Mesenteric fat pad (tissue), 1 donor: Measurements from ENCODE around the gene FKBP15. TPM values are rescaled to one million over a fixed set of nuclear protein-coding genes. Genes with fewer than 3 reads are reported as not detected.
"Not testable (repeated sequence)": the region's sequence is repeated elsewhere in the genome, so short reads cannot be mapped to it uniquely, and the experiment has no call there.

Experiments
- DNase-seq: peaks from one replicate; pipeline ENCODE4 v3.0.0-alpha.2; 2020; ENCODE audit warnings: low spot score
- long read RNA-seq: library from polyadenylated mRNA; unstranded; transcript quantifications from one replicate; pipeline ENCODE4 v2.0.0, GENCODE V29; 2020
- total RNA-seq: library from RNA; stranded (reverse); fragmentation: NEBNext Ultra II Directional; extraction: Animal tissue kit (Norgen Biotek cat#: 25700); gene quantifications from one replicate; pipeline ENCODE4 v1.2.1, GENCODE V29; 2021
- donor health status: DM: yes; HTN: yes; CAD: no.

Gene FKBP15, protein sequence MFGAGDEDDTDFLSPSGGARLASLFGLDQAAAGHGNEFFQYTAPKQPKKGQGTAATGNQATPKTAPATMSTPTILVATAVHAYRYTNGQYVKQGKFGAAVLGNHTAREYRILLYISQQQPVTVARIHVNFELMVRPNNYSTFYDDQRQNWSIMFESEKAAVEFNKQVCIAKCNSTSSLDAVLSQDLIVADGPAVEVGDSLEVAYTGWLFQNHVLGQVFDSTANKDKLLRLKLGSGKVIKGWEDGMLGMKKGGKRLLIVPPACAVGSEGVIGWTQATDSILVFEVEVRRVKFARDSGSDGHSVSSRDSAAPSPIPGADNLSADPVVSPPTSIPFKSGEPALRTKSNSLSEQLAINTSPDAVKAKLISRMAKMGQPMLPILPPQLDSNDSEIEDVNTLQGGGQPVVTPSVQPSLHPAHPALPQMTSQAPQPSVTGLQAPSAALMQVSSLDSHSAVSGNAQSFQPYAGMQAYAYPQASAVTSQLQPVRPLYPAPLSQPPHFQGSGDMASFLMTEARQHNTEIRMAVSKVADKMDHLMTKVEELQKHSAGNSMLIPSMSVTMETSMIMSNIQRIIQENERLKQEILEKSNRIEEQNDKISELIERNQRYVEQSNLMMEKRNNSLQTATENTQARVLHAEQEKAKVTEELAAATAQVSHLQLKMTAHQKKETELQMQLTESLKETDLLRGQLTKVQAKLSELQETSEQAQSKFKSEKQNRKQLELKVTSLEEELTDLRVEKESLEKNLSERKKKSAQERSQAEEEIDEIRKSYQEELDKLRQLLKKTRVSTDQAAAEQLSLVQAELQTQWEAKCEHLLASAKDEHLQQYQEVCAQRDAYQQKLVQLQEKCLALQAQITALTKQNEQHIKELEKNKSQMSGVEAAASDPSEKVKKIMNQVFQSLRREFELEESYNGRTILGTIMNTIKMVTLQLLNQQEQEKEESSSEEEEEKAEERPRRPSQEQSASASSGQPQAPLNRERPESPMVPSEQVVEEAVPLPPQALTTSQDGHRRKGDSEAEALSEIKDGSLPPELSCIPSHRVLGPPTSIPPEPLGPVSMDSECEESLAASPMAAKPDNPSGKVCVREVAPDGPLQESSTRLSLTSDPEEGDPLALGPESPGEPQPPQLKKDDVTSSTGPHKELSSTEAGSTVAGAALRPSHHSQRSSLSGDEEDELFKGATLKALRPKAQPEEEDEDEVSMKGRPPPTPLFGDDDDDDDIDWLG
- 37.3 TPM for total RNA-seq
- long read RNA-seq, full-length matches to known transcripts = 1 of 86 reads
- long read RNA-seq, partial matches to known transcripts = 67 of 86 reads
- long read RNA-seq, other reads (novel, unspliced or antisense) = 18 of 86 reads

DNA sequence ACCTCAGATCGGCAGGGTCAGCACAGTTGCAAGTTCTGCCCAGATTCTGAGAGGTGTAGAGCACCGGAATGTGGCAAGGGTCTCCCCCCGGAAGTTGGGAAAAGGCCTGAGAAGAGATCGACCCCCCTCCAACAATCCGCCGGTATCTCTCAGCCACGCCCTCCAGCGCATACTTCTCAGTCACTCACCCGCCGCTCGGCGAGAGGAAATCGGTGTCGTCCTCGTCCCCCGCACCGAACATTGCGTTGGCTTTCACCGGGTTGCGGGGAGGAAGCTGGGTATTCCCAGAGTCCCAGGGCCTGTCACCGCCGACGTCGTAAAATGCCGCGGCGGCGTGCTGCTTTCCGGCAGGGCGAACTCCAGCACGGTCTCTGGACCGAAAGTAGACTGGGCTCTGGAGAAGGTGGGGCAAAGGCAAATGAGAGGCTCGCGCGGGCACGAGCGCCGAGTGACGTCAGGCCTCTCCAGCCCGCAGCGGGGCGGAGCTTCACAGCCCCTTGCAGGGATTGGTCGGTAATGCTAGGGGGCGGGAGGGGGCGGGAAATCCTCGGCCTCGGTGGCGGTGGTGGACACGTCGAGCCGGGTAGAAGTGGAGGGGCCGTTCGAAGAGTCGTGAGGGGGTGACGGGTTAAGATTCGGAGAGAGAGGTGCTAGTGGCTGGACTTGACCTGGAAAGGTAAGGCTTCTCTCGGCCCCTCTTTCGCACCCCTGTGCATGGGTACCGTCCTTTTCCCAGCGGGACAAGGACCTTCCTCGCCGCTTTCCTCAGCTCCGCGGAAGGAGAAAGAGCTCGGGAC is at the start of gene FKBP15, which contains the start of gene SLC31A1:
FKBP15 (minus strand) TSS at position 275 of the 797 bp plus-strand sequence; CDS start at position 241, 34 bp downstream.
SLC31A1 (plus strand) TSS at position 542 of the 797 bp plus-strand sequence. CDS start 34,605 bp downstream, outside the sequence.
- peak; percentile 99 for DNase-seq

DNA sequence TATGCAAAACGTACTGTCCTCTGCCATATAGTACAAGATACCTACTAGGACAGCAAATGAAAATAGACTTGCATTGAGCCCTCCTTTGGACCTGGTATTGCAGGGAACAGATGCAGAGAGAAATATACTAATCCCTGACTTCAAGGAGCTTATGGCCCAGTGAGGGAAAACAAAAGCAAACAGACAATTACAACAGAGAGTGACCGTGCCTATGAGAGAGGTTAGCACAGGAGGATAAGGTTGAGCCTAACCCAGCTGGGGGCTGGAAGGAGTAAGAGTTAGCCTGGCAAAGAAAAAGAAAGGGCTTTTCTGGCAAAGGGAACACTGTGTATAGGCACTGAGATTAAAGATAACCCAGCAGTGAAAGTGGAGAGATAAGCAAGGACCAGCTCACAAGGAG is 48.8 kb upstream of the FKBP15 start:
- no peak for DNase-seq

DNA sequence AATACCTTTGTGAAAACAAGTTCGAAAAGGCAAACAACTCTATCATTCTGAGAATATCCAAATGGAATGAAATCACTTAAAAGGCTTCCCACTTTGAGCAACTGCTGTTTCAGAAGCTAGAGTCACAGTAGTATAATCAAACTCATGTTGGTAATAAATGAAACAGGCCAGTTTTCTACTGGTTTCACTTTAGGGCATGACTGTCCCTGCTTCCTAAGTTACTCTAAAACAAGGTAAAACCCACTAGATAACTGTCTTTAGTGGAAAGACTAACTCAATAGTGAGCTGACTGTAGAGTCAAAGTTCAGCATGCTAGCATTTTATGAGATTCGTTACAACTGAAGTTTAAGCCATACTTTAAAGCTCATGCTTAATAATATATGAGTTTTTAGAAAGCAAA is 48.3 kb upstream of the FKBP15 start:
- no peak for DNase-seq

DNA sequence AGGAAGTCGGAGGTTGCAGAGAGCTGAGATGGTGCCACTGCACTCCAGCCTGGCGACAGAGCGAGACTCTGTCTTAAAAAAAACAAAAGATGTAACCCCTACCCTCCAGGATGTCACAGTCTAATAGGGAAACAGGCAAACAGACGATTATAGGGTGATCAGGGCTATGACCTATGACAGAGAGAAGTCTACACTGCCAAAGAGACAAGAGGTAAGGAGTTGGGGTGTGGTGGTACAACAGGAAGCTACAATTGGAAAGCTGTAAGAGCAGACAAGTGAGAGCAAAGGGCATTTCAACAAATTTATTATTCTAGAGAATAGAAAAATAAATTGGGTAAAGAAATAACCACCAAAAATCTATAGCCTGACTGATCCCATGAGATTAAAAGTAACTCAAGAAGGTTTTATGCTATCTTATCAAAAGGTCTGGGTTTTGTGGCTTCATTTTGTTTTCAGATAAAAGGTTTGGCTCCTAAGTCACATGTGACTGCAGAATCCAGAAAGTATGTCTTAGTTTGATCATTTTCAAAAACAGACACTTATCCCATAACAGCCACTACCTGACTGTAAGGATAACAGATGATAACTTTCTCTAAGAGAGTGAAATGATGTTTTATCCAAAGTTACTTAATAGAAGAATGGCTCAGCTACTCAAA is 47.0 kb upstream of the FKBP15 start:
- no peak for DNase-seq

DNA sequence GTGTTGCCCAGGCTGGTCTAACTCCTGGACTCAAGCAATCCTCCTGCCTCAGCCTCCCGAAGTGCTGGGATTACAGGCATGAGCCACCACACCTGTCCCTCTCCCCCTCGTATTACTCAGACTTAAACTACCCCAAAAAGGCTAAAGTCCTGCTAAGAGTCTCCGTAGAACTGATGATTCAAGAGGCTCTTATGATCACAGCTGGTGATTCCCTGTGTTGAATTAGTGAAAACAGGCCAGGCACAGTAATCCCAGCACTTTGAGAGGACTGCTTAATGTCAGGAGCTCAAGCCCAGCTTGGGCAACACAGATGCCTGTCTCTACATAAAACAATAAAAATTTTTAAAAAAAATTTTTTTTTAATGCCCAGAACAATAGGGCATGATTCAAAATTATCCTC is 45.1 kb upstream of the FKBP15 start:
- DNase-seq = no peak

DNA sequence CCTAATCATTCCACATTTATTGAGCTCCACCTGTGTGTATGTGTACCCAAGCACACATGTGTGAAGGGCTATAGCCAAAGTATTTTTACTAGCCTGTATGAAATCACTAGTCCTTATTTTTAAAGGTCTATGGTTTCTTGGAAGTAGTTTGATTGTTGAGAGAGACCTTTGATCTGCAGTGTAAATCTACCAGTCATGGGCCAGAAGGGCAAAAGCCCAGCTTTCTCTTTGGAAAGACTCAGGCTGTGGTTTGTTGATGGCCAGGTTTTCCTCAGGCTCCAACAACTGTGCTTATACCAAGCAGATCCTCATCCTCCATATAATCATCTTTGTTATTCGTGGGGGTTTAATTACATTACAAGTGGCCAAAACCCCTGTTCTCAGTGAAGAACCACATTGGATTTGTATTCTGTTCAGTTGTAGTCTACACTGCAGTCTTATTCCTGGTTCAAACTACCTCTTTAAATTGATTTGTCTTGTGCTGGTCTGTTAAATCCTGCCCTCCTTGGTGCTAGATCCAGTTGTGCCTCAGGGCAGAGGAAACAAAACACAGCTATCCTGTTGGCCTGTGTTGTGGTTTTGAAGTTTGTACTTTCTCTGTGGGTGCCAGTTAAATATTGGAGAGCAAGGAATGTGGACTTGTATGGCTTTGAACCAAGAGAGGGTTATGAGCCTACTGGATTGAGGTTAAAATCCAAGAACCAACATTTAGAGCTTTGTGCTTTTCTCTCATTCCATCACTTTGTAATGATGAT is 41.0 kb upstream of the FKBP15 start:
- no peak for DNase-seq

DNA sequence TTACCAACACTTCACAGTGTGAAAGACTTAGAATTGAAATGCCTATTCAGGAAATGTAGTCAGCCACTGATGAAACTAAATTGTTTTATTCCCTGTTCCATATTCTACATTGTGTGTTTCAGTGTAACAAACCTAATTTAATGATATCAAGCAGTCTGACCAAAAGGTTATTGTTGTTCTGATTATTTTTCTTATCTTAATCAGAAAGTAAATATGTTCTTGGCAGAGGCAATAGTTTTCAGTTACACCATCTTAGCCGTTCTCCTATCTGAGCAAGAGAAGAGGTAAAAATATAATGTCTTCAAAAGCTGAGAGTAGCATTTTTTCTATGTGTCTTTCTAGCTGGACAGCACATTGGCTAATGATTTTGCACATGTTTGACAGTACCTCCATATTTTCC is 37.2 kb upstream of the FKBP15 start:
- DNase-seq = no peak

DNA sequence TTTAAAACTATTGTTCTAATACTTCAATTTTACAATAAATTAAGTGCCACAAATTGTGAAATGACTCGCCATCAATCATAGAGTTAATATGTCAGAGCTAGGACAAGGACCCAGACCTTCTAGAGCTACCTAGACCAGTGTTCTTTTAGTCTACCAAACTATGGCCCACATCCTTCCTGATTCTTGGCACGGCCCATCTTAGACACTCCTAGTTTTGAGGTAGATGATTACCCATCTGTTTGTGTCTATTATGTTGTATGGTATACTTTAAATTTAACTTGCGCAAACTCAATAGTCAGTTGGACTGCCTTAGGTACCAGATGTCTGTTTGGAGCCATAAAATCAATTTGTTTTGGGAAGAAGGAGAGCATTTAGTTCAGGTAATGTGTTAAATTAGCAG is 36.8 kb upstream of the FKBP15 start:
- DNase-seq = no peak

DNA sequence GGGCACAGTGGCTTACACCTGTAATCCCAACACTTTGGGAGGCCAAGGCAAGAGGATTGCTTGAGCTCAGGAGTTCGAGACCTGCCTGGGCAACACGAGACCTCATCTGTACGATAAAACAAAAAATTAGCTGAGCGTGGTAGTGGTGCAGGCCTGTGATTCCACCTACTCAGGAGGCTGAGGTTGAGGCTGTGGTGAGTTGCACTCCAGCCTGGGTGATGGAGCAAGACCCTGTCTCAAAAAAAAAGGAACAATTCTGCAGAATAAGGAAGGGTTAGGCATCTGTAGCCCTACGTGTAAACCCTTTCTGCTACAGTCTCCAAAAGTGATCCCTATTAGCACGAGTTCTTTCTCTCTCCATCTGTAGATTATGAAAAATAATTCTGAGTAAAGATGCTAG is 34.4 kb upstream of the FKBP15 start:
- DNase-seq = no peak

DNA sequence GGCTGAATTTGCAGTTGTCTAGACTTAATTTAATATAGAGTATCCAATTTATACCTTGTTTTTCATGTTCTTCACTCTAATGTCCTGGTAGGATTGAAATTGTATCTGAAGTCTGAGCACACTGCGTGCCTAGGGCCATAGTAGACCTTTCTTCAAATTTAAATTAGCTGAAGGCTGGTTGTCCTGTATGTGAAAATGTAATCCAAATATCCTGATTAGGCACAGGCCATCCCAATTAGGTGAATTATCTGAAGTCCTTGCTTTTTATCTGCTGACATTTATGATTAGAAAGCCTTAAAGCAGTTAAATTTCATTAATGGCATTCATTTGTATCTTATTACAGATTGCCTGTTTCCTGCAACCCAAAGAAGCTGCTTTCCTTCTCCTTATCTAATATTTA is 33.9 kb upstream of the FKBP15 start:
- no peak for DNase-seq

DNA sequence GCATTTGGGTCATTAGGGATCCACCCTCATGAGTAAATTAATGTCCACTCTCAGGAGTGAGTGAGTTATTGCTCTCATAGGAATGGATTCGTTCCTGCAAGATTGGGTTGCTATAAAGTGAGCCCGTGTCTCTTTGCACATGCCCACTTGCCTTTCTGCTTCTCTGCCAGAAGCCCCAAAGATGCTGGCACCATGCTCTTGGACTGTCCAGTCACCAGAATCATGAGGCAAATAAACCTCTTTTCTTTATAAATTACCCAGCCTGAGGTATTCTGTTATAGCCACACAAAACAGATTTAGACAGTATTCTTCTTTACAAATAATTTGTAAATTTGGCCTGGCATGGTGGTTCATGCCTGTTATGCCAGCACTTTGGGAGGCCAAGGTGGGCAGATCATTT is 29.7 kb upstream of the FKBP15 start:
- DNase-seq = no peak

DNA sequence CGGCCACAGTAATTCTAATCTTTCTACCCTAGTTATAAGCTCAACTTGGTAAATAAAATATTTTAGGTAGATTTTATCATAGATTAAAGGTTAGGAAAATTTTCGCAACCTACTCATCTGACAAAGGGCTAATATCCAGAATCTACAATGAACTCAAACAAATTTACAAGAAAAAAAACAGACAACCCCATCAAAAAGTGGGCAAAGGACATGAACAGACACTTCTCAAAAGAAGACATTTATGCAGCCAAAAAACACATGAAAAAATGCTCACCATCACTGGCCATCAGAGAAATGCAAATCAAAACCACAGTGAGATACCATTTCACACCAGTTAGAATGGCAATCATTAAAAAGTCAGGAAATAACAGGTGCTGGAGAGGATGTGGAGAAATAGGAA is 28.6 kb upstream of the FKBP15 start:
- not testable (repeated sequence) for DNase-seq

DNA sequence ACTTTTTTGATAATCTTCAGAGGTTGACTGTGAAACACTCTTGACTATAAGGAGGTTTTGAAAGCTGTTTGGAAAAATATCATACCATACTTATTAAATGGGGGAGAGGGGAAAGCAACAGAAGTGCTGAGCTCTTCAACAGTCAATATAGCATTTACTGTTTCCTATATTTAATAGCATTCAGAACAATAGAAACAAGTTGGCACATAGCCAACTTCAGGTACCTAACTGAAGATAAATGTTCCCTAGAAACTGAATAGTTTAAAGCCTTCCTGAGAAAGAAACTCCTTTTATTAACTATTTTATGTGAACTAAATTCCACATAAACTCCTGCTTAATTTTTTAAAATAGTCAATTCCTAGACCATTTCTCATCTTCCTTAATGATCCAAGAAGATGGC is 26.6 kb upstream of the FKBP15 start:
- no peak for DNase-seq

DNA sequence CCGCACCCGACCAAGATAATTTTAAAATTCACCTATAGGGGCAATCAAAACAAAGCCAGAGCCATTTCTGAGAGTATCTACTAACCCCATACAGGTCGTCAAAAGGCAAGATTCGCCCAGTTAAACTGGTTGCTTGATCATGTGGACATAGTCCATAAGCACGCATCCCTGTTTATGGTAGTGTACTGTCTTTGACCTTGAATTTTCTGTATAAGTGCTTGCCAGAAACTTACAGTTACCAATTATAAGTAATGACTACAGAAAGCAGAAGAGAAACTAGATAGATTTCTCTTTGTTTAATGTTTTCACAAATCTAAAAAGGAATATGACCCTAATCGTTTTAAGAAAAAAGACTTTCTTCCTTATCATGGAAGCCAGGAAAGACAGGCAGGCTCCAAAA is 25.9 kb upstream of the FKBP15 start:
- no peak for DNase-seq

DNA sequence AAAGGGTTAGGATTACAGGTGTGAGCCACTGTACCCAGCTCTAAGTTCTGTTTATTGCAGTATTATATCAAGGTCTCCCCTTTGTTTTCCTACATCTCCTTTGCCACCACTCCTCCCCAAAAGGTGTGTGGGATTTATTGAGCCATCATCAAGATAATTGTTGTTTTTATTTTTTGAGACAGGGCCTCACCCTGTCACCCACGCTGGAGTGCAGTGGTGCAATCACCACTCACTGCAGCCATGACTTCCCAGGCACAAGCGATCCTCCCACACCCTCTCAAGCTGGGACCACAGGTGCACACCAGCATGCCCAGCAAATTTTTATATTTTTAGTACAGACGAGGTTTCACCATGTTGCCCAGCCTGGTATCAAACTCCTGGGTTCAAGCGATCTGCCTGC is 24.8 kb upstream of the FKBP15 start:
- DNase-seq = no peak

DNA sequence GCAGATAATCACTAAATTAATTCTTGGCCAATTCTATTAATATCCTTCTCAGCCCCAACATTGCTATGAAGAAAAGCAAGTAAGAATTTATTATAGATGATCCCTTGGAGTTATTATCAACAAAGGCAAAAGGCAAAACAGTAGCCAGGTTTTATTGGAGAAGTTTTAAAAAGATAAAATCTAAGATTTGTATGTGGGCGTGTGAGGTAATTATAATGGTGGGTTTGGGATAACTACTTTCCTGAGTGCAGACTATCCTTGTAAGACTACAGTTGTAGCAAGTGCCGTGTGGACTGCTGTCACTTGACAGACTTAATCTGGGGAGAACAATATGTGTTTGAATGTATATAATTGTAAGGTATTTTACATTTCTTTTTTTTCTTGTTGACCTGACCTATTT is 23.5 kb upstream of the FKBP15 start:
- DNase-seq = no peak

DNA sequence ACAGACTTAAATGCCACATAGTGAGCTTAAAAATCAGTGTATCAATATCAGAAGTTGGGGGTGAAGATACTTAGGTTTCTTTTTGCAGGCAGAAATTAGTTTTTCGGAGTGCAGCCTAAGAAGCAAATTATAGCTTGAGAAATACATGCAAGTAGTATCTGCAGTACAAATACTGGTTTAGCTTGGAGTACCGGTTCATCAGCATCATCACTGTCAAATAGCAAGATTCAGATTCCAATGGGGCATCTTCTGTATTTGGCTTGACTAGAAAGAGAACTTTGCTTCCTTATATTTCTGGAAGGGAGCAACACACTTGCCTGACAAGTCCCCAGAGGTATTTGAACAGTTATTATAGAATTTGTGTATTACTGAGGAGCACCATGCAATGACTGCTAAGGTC is 20.1 kb upstream of the FKBP15 start:
- DNase-seq = no peak

DNA sequence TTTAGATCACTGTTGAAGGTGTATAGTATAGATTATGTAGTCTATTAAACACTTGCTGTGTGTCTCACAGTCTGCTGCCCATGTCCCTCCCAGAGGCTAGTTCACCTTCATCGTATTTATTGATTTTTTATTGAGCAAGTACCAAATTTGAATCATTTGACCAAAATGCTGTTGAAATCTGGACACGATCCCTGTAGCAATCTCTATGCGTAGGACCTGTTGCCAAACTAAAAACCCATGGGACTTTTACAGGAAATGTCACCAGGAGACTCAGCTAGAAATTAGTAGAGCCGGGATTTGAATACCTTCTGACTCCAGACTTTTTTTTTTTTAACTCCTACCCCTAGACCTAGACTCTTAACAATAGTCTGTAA is 17.8 kb upstream of the FKBP15 start:
- DNase-seq = no peak

DNA sequence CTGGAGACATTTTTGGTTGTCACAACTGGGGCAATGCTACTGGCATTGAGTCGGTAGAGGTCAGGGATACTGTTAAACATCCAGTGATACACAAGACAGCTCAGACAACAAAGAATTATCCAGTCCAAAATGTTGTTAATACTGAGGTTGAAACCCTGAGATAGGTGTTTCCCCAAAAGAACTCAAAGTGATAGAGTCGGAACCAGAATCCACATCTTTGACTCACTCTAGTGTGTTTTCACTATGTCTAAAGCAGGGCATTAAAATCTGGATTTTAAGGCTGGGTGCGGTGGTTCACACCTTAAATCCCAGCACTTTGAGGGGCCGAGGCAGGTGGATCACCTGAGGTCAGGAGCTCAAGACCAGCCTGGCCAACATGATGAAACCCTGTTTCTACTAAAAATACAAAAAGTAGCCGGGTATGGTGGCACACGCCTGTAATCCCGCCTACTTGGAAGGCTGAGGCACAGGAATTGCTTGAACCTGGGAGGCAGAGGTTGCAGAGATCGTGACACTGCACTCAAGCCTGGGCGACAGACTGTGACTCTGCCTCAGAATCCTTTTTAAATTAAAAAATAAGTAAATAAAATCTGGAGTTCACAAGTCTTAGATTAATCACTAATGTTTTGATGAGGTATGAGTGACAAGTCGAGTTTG is 17.3 kb upstream of the FKBP15 start:
- no peak for DNase-seq
